Measurements from ENCODE around the gene CSAD. TPM values are rescaled to one million over a fixed set of nuclear protein-coding genes. Genes with fewer than 3 reads are reported as not detected.

The CSAD gene
- total RNA-seq, 1 experiment from 2014 or later: 11.5 TPM

GRCh38 chr12:53224061-53224896 is 43.6 kb upstream of the CSAD start:
- H3K9me3 Mint-ChIP-seq: no peaks in the 10 kb centered on the region
- no peak for TF ChIP-seq NFATC4 (CRISPR knock-in tag; IDR thresholded peaks at IDR 0.05)
- TF ChIP-seq RORB (CRISPR knock-in tag; IDR thresholded peaks at IDR 0.05): no peak
- TF ChIP-seq TCF7 (CRISPR knock-in tag; IDR thresholded peaks at IDR 0.05; ENCODE audit: low read depth): no peak
- TF ChIP-seq ZBTB21 (CRISPR knock-in tag; IDR thresholded peaks at IDR 0.05; ENCODE audit: borderline replicate concordance): 0 out of 2 replicates have a peak, but pooled peaks have one; percentile 58
- TF ChIP-seq, protein P1, sequence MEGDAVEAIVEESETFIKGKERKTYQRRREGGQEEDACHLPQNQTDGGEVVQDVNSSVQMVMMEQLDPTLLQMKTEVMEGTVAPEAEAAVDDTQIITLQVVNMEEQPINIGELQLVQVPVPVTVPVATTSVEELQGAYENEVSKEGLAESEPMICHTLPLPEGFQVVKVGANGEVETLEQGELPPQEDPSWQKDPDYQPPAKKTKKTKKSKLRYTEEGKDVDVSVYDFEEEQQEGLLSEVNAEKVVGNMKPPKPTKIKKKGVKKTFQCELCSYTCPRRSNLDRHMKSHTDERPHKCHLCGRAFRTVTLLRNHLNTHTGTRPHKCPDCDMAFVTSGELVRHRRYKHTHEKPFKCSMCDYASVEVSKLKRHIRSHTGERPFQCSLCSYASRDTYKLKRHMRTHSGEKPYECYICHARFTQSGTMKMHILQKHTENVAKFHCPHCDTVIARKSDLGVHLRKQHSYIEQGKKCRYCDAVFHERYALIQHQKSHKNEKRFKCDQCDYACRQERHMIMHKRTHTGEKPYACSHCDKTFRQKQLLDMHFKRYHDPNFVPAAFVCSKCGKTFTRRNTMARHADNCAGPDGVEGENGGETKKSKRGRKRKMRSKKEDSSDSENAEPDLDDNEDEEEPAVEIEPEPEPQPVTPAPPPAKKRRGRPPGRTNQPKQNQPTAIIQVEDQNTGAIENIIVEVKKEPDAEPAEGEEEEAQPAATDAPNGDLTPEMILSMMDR (IDR thresholded peaks at IDR 0.05): no peak
- H3K4me3 Mint-ChIP-seq: peak overlapping the region; percentile 42
- H3K27ac Mint-ChIP-seq: peak overlapping the region; percentile 82
- peak; percentile 50 for ATAC-seq
- peaks cover 5% of the 10 kb centered on the region; the same call in 1 of the 2 replicates for H3K27me3 Mint-ChIP-seq (ENCODE audit: low read depth)
- CTCF ChIA-PET: interaction anchor here (0.6 to 4.8 kb wide), 22 partner anchors 7 to 729 kb away, joined by 3 to 58 read pairs (median 4); partner anchors contain the start of genes AAAS, ESPL1, PFDN5 and SPRYD3
- H3K4me1 Mint-ChIP-seq: peaks cover 63% of the 10 kb centered on the region
- peak; percentile 77 for DNase-seq (ENCODE audit: low spot score)
- H3K36me3 Mint-ChIP-seq: peaks cover 5% of the 10 kb centered on the region
- POLR2A ChIA-PET: interaction anchor here (0.6 to 1.8 kb wide), 4 partner anchors 12 to 122 kb away, joined by 3 to 5 read pairs (median 4); no protein-coding TSS in a partner anchor

- POLR2A ChIA-PET: interaction anchor here (0.6 to 1.0 kb wide), 3 partner anchors 13 to 24 kb away, joined by 3 to 8 read pairs (median 5); a partner anchor contains a TSS
- Mint-ChIP-seq H3K27ac (peak overlapping the region; percentile 82), H3K36me3 (peaks cover 5% of the 10 kb centered on the region), H3K27me3 (ENCODE audit: low read depth) (peaks cover 7% of the 10 kb centered on the region; the same call in 1 of the 2 replicates), H3K4me1 (peaks cover 64% of the 10 kb centered on the region), H3K4me3 (peak overlapping the region; percentile 77), H3K9me3 (no peaks in the 10 kb centered on the region)
- no peak for TF ChIP-seq ATF1 (CRISPR knock-in tag; IDR thresholded peaks at IDR 0.05)
- peak; percentile 29; the same call in 1 of the 2 replicates for TF ChIP-seq MAX (CRISPR knock-in tag; IDR thresholded peaks at IDR 0.05)
- DNase-seq (ENCODE audit: low spot score) (no peak), ATAC-seq (no peak)
- CTCF ChIA-PET: interaction anchor here (0.6 to 4.8 kb wide), 9 partner anchors 8 to 65 kb away, joined by 3 to 58 read pairs (median 6); partner anchors contain the start of gene ESPL1
Measured at GRCh38 chr12:53223389-53224060, 42.8 kb upstream of the CSAD start.

- peaks cover 7% of the 10 kb centered on the region; the same call in 1 of the 2 replicates for H3K27me3 Mint-ChIP-seq (ENCODE audit: low read depth)
- TF ChIP-seq ZBTB21 (CRISPR knock-in tag; IDR thresholded peaks at IDR 0.05; ENCODE audit: borderline replicate concordance) (no peak), TEAD1 (CRISPR knock-in tag; IDR thresholded peaks at IDR 0.05) (no peak)
- TF ChIP-seq, protein P2, sequence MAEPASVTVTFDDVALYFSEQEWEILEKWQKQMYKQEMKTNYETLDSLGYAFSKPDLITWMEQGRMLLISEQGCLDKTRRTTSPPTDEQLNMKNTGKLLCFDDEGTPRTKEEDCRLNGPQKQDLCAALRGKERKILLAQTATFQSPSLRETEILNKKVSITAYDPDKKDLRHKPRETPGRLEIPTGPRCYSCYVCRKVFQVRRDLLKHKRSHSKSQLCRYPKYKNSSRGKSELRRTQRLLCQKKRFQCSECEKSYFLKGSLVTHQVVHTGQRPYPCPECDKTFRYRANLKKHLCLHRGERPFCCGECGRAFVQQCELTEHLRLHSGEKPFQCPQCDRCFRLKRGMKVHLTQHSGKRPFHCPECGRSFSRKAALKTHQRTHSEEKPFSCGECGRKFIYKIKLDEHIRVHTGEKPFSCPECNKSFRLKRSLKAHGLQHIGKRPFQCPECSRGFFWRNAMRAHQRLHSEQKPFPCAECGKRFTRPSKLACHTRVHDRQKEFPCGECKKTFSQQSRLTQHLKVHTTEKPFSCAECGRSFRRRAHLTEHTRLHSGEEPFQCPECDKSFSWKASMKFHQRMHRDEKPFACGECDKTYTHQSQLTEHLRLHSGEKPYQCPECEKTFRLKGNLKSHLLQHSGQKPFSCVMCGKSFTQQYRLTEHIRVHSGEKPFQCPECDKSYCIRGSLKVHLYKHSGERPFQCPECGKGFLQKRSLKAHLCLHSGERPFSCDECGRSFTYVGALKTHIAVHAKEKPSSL (CRISPR knock-in tag; conservative IDR thresholded peaks at IDR 0.05): no peak
- H3K9me3 Mint-ChIP-seq: no peaks in the 10 kb centered on the region
- CTCF ChIA-PET: interaction anchor here (0.7 to 4.8 kb wide), 9 partner anchors 9 to 122 kb away, joined by 3 to 58 read pairs (median 6); partner anchors contain the start of gene ESPL1
- DNase-seq (ENCODE audit: low spot score) (no peak), ATAC-seq (no peak)
- peak overlapping the region; percentile 77 for H3K4me3 Mint-ChIP-seq
- H3K4me1 Mint-ChIP-seq: peaks cover 67% of the 10 kb centered on the region
- POLR2A ChIA-PET: interaction anchor here (0.6 to 1.0 kb wide), 3 partner anchors 13 to 25 kb away, joined by 3 to 8 read pairs (median 5); a partner anchor contains a TSS
- H3K27ac Mint-ChIP-seq: peak overlapping the region; percentile 65
- peaks cover 5% of the 10 kb centered on the region for H3K36me3 Mint-ChIP-seq
Measured at GRCh38 chr12:53222806-53223261, 42.1 kb upstream of the CSAD start.

DNA sequence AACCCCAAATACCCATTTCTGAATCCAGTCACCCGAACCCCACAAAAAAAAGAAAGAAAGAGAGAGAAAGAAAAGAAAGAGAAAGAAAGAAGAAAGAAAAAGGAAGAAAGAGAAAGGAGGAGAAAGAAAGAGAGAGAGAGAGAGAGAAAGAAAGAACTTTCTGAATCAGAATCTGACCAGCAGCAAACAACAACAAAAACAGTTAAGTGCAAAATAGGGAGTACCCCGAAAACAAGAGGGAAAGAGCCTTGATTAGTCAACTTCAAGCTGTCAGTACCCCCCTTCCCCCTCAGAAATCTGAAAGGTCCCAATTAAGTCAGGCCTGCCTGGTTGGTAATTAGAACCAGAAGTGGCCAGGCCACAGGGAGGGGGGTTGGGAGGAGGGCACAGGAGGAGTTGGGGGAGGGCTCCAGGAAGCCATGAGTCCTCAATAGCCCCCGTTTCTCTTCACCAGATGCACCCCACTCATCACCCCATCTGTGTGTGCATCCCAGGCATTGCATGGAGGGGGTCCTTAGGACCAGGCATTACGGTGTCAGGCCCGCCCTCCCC is 41.5 kb upstream of the CSAD start:
- no peak for DNase-seq (ENCODE audit: low spot score)
- ChIA-PET POLR2A (interaction anchor here (2.4 kb wide), 1 partner anchor 12 kb away, joined by 7 read pairs; no protein-coding TSS in a partner anchor), CTCF (interaction anchor here (0.7 to 4.8 kb wide), 4 partner anchors 9 to 123 kb away, joined by 3 to 58 read pairs (median 26); a partner anchor contains a TSS)
- Mint-ChIP-seq H3K4me3 (peak overlapping the region; percentile 77), H3K36me3 (peaks cover 5% of the 10 kb centered on the region), H3K9me3 (no peaks in the 10 kb centered on the region), H3K27ac (peak overlapping the region; percentile 95), H3K27me3 (ENCODE audit: low read depth) (peaks cover 7% of the 10 kb centered on the region; the same call in 1 of the 2 replicates), H3K4me1 (peaks cover 70% of the 10 kb centered on the region)
- no peak for ATAC-seq
- no peak for TF ChIP-seq PRRX2 (CRISPR knock-in tag; IDR thresholded peaks at IDR 0.05)
- 0 out of 2 replicates have a peak, but pooled peaks have one; percentile 69 for TF ChIP-seq ZNF512 (CRISPR knock-in tag; IDR thresholded peaks at IDR 0.05; ENCODE audit: borderline replicate concordance)

Data from WTC11 (cell line).